OCI-LY7 (cell line): ENCODE measurements around the gene ADSS2.

Source experiments
- EZH2phosphoT487 ChIP-seq: fragments of 200-600 bp; sonication (generic); IDR thresholded peaks from 2 replicates; pipeline ENCODE4 v1.6.1; 2018; ENCODE audit warnings: low read depth, borderline replicate concordance, mild to moderate bottlenecking, mixed run types, antibody characterized with exemption, low read length, moderate library complexity, mixed read lengths
- TF ChIP-seq, protein P1 (sequence below): fragments of 200-600 bp; sonication (generic); conservative IDR thresholded peaks from 2 replicates; pipeline ENCODE4 v1.5.1; 2014; ENCODE audit warnings: mild to moderate bottlenecking, antibody characterized with exemption, low read length, moderate library complexity, mixed read lengths

DNA sequence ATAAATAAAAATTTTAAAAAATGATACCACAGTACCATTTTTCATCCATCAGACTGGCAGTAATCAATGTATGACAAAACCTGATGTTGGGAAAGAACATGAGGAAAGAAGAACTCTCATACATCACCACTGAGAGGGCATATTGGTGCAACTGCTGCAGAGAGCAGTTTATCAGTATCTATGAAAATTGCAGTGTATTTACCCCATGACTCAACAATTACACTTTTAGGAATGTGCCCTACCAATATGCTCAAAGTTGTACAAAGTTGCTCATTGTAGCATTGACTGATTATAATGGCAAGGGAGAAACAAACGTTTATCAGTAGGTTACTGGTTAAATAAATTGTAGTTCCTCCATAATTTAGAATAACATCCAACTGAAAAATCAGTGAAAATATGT is 46.1 kb upstream of the ADSS2 start:
- TF ChIP-seq, protein P1, sequence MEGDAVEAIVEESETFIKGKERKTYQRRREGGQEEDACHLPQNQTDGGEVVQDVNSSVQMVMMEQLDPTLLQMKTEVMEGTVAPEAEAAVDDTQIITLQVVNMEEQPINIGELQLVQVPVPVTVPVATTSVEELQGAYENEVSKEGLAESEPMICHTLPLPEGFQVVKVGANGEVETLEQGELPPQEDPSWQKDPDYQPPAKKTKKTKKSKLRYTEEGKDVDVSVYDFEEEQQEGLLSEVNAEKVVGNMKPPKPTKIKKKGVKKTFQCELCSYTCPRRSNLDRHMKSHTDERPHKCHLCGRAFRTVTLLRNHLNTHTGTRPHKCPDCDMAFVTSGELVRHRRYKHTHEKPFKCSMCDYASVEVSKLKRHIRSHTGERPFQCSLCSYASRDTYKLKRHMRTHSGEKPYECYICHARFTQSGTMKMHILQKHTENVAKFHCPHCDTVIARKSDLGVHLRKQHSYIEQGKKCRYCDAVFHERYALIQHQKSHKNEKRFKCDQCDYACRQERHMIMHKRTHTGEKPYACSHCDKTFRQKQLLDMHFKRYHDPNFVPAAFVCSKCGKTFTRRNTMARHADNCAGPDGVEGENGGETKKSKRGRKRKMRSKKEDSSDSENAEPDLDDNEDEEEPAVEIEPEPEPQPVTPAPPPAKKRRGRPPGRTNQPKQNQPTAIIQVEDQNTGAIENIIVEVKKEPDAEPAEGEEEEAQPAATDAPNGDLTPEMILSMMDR = no peak
- no peak for TF ChIP-seq EZH2phosphoT487
